H9 (cell line): ENCODE measurements around the gene STX2. TPM values are rescaled to one million over a fixed set of nuclear protein-coding genes. Genes with fewer than 3 reads are reported as not detected.

Source experiments
- DNase-seq: peaks from one replicate; pipeline ENCODE4 v3.0.0-alpha.2; 2017
- H2AFZ ChIP-seq: one replicate; pipeline ENCODE4 v1.6.1; 2013; ENCODE audit warnings: mild to moderate bottlenecking, low read length, control low read depth, moderate library complexity
- H2AK5ac ChIP-seq: 2 replicates; pipeline ENCODE4 v1.6.1; 2013; ENCODE audit warnings: low read length, control low read depth, mixed read lengths; ENCODE audit not compliant: insufficient read length
- H2BK120ac ChIP-seq: one replicate; pipeline ENCODE4 v1.6.1; 2013; ENCODE audit warnings: low read depth, mild to moderate bottlenecking, low read length, control low read depth, inconsistent platforms; ENCODE audit not compliant: poor library complexity, severe bottlenecking
- H2BK12ac ChIP-seq: 2 replicates; pipeline ENCODE4 v1.6.1; 2013; ENCODE audit warnings: low read length, control low read depth, mixed read lengths, low read depth; ENCODE audit not compliant: insufficient read length
- H2BK15ac ChIP-seq: 2 replicates; pipeline ENCODE4 v1.6.1; 2013; ENCODE audit warnings: low read depth, low read length, control low read depth
- H2BK20ac ChIP-seq: one replicate; pipeline ENCODE4 v1.6.1; 2013; ENCODE audit warnings: low read depth, mild to moderate bottlenecking, low read length, control low read depth, inconsistent platforms; ENCODE audit not compliant: poor library complexity, severe bottlenecking
- H2BK5ac ChIP-seq: 2 replicates; pipeline ENCODE4 v1.6.1; 2013; ENCODE audit warnings: low read length, control low read depth, mixed read lengths; ENCODE audit not compliant: insufficient read length
- H3K14ac ChIP-seq: 2 replicates; pipeline ENCODE4 v1.6.1; 2013; ENCODE audit warnings: low read length, control low read depth; ENCODE audit not compliant: insufficient read depth
- H3K18ac ChIP-seq: 2 replicates; pipeline ENCODE4 v1.6.1; 2013; ENCODE audit warnings: low read depth, mild to moderate bottlenecking, mixed read lengths, low read length, control low read depth; ENCODE audit not compliant: insufficient read length
- H3K23ac ChIP-seq: 2 replicates; pipeline ENCODE4 v1.6.1; 2013; ENCODE audit warnings: low read length, control low read depth, mixed read lengths, low read depth; ENCODE audit not compliant: insufficient read length
- H3K23me2 ChIP-seq: 2 replicates; pipeline ENCODE4 v1.6.1; 2013; ENCODE audit warnings: low read depth, mild to moderate bottlenecking, mixed read lengths, low read length, control low read depth; ENCODE audit not compliant: insufficient read length, poor library complexity, severe bottlenecking
- H3K27ac ChIP-seq: 2 replicates; pipeline ENCODE4 v1.5.1; 2013; ENCODE audit warnings: low read length, control low read depth, mixed read lengths, low read depth; ENCODE audit not compliant: insufficient read length
- H3K27me3 ChIP-seq: 2 replicates; pipeline ENCODE4 v1.6.1; 2013; ENCODE audit warnings: low read length, control low read depth, inconsistent platforms; ENCODE audit not compliant: insufficient read depth
- H3K4ac ChIP-seq: 2 replicates; pipeline ENCODE4 v1.6.1; 2013; ENCODE audit warnings: low read depth, mild to moderate bottlenecking, control low read depth, inconsistent platforms, low read length, moderate library complexity
- H3K4me1 ChIP-seq: 2 replicates; pipeline ENCODE4 v1.6.1; 2013; ENCODE audit warnings: low read length, control low read depth, inconsistent platforms; ENCODE audit not compliant: insufficient read depth
- H3K4me2 ChIP-seq: 2 replicates; pipeline ENCODE4 v1.6.1; 2013; ENCODE audit warnings: low read length, control low read depth, mixed read lengths; ENCODE audit not compliant: insufficient read length, insufficient read depth
- H3K56ac ChIP-seq: 2 replicates; pipeline ENCODE4 v1.6.1; 2013; ENCODE audit warnings: low read depth, mild to moderate bottlenecking, mixed read lengths, low read length, control low read depth; ENCODE audit not compliant: insufficient read length
- H3K79me1 ChIP-seq: 2 replicates; pipeline ENCODE4 v1.6.1; 2013; ENCODE audit warnings: low read depth, mild to moderate bottlenecking, moderate library complexity, low read length, control low read depth, inconsistent platforms; ENCODE audit not compliant: insufficient read depth, poor library complexity, severe bottlenecking
- H3K79me2 ChIP-seq: 2 replicates; pipeline ENCODE4 v1.6.1; 2013; ENCODE audit warnings: low read length, control low read depth, inconsistent platforms; ENCODE audit not compliant: insufficient read depth
- H3K9ac ChIP-seq: 2 replicates; pipeline ENCODE4 v1.6.1; 2013; ENCODE audit warnings: low read length, control low read depth, mixed read lengths; ENCODE audit not compliant: insufficient read length; ENCODE audit errors: extremely low read depth
- H3K9me3 ChIP-seq: one replicate; pipeline ENCODE4 v1.6.1; 2013; ENCODE audit warnings: low read depth, low read length, inconsistent platforms; ENCODE audit not compliant: control insufficient read depth
- H3T11ph ChIP-seq: one replicate; pipeline ENCODE4 v1.6.1; 2013; ENCODE audit warnings: mild to moderate bottlenecking, low read length, control low read depth, inconsistent platforms
- H4K20me1 ChIP-seq: one replicate; pipeline ENCODE4 v1.6.1; 2013; ENCODE audit not compliant: control insufficient read depth, insufficient read length, insufficient read depth
- H4K5ac ChIP-seq: 2 replicates; pipeline ENCODE4 v1.6.1; 2013; ENCODE audit warnings: low read depth, mild to moderate bottlenecking, mixed read lengths, low read length, control low read depth; ENCODE audit not compliant: insufficient read length
- H4K8ac ChIP-seq: replicated peaks from 2 replicates; pipeline ENCODE4 v1.6.1; 2013; ENCODE audit warnings: low read length, control low read depth, mixed read lengths, low read depth; ENCODE audit not compliant: insufficient read length
- H4K91ac ChIP-seq: 2 replicates; pipeline ENCODE4 v1.6.1; 2013; ENCODE audit warnings: low read depth, mild to moderate bottlenecking, moderate library complexity, mixed read lengths, low read length, control low read depth; ENCODE audit not compliant: insufficient read length
- H3K27ac Mint-ChIP-seq, 3 experiments: 2 replicates in 2 of 3; 3 replicates in 1 of 3; pipeline ENCODE4 v1.8.0; 2020 to 2021; ENCODE audit warnings: mixed read lengths in 3 of 3, mild to moderate bottlenecking in 1 of 3, moderate library complexity in 1 of 3
- H3K27me3 Mint-ChIP-seq: 2 replicates; pipeline ENCODE4 v1.8.0; 2021; ENCODE audit warnings: low read depth, mild to moderate bottlenecking, moderate library complexity, mixed read lengths
- H3K36me3 Mint-ChIP-seq, 3 experiments: 2 replicates in 2 of 3; 3 replicates in 1 of 3; pipeline ENCODE4 v1.8.0; 2020 to 2021; ENCODE audit warnings: low read depth in 3 of 3, mixed read lengths in 3 of 3; ENCODE audit not compliant: insufficient read depth in 1 of 3
- H3K4me1 Mint-ChIP-seq, 2 experiments: 2 replicates each; pipeline ENCODE4 v1.8.0; 2020; ENCODE audit warnings: mixed read lengths in 2 of 2
- H3K4me3 Mint-ChIP-seq, 2 experiments: 2 replicates in 1 of 2; 3 replicates in 1 of 2; pipeline ENCODE4 v1.8.0; 2020 to 2021; ENCODE audit warnings: mild to moderate bottlenecking in 2 of 2, mixed read lengths in 2 of 2, moderate library complexity in 1 of 2
- H3K9me3 Mint-ChIP-seq, 2 experiments: 2 replicates in 1 of 2; 3 replicates in 1 of 2; pipeline ENCODE4 v1.8.0; 2020; ENCODE audit warnings: mild to moderate bottlenecking in 2 of 2, mixed read lengths in 2 of 2, moderate library complexity in 1 of 2
- CTCF ChIP-seq: fragments of 200-600 bp; sonication (generic); conservative IDR thresholded peaks from 3 replicates; pipeline ENCODE4 v1.8.0; 2021; ENCODE audit warnings: antibody characterized with exemption, mild to moderate bottlenecking
- total RNA-seq: library from RNA; stranded (reverse); gene quantifications from 2 replicates; pipeline ENCODE4 v1.2.1, GENCODE V29; 2021

Gene STX2
- total RNA-seq, 1 experiment from 2014 or later = 19.4 TPM

GRCh38 chr12:130846369-130846768, 7.3 kb upstream of the STX2 start:
- no peak overlapping the region for H3K4me2 ChIP-seq
- H2AFZ ChIP-seq = no peak overlapping the region
- Mint-ChIP-seq H3K27ac (no peak overlapping the region), H3K27me3 (no peaks in the 10 kb centered on the region), H3K36me3 (peaks cover 0 to 4% (median 3%) of the 10 kb centered on the region in 3 experiments; a peak in 3 of 7 replicates), H3K9me3 (peaks cover 3 to 14% of the 10 kb centered on the region in 2 experiments), H3K4me1 (peaks cover 14 to 24% of the 10 kb centered on the region in 2 experiments), H3K4me3 (no peak overlapping the region)
- H2BK15ac ChIP-seq = no peak overlapping the region
- no peaks in the 10 kb centered on the region for H3K79me1 ChIP-seq
- H3K14ac ChIP-seq = no peak overlapping the region
- no peak overlapping the region for H3K4ac ChIP-seq
- H3K23me2 ChIP-seq = no peaks in the 10 kb centered on the region
- no peak overlapping the region for H3T11ph ChIP-seq
- H3K79me2 ChIP-seq = no peaks in the 10 kb centered on the region
- H2AK5ac ChIP-seq = no peak overlapping the region
- H4K8ac ChIP-seq = no peak overlapping the region
- no peak overlapping the region for H3K23ac ChIP-seq
- no peaks in the 10 kb centered on the region for H4K20me1 ChIP-seq
- H3K18ac ChIP-seq = no peak overlapping the region
- no peak overlapping the region for H3K9ac ChIP-seq
- H3K4me1 ChIP-seq = peaks cover 5% of the 10 kb centered on the region; the same call in 1 of the 2 replicates
- no peak overlapping the region for H2BK20ac ChIP-seq
- H2BK5ac ChIP-seq = no peak overlapping the region
- no peak overlapping the region for H2BK12ac ChIP-seq
- H2BK120ac ChIP-seq = no peak overlapping the region
- TF ChIP-seq CTCF = no peak
- no peaks in the 10 kb centered on the region for H3K27me3 ChIP-seq
- H3K27ac ChIP-seq = no peak overlapping the region
- no peak overlapping the region for H4K91ac ChIP-seq
- no peak for DNase-seq
- H4K5ac ChIP-seq = no peak overlapping the region
- H3K9me3 ChIP-seq = no peaks in the 10 kb centered on the region
- no peak overlapping the region for H3K56ac ChIP-seq
